ENCODE results near the gene ENOX1. TPM values are rescaled to one million over a fixed set of nuclear protein-coding genes. Genes with fewer than 3 reads are reported as not detected.

The ENOX1 gene
- total RNA-seq, 1 donor from 2014 or later = 2.0 TPM

DNA sequence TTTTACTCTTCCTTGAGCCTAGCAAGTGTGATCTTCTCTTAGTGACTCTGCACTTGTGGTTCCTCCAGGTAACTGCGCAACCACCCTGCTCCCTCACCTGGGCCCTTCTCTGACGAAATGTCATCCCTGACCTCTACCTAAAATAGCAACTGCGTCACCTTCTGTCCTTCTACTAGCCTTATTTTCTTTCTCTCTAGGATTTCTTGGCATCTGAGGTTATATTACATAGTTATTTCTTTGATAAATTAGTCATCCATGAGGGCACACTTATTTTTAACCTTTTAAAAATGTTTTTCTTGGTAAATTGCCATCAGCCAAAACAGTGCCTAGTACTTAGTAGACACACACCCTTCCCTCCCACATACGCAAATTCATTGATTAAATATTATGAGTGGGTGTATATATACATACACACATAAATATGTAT is 355.5 kb downstream of the ENOX1 start:
- DNase-seq (ENCODE audit: low spot score) = no peak
- H3K9me3 Mint-ChIP-seq (ENCODE audit: low read depth) = no peaks in the 10 kb centered on the region
- peak overlapping the region; percentile 8 for H3K27ac Mint-ChIP-seq (ENCODE audit: unreplicated experiment)
- TF ChIP-seq, protein P1, sequence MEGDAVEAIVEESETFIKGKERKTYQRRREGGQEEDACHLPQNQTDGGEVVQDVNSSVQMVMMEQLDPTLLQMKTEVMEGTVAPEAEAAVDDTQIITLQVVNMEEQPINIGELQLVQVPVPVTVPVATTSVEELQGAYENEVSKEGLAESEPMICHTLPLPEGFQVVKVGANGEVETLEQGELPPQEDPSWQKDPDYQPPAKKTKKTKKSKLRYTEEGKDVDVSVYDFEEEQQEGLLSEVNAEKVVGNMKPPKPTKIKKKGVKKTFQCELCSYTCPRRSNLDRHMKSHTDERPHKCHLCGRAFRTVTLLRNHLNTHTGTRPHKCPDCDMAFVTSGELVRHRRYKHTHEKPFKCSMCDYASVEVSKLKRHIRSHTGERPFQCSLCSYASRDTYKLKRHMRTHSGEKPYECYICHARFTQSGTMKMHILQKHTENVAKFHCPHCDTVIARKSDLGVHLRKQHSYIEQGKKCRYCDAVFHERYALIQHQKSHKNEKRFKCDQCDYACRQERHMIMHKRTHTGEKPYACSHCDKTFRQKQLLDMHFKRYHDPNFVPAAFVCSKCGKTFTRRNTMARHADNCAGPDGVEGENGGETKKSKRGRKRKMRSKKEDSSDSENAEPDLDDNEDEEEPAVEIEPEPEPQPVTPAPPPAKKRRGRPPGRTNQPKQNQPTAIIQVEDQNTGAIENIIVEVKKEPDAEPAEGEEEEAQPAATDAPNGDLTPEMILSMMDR (IDR thresholded peaks at IDR 0.05) = no peak
- no peaks in the 10 kb centered on the region for H3K36me3 Mint-ChIP-seq (ENCODE audit: low read depth)
- H3K27me3 Mint-ChIP-seq (ENCODE audit: low read depth) = no peaks in the 10 kb centered on the region
- H3K4me1 Mint-ChIP-seq (ENCODE audit: low read depth) = peaks cover 54% of the 10 kb centered on the region
- H3K4me3 Mint-ChIP-seq (ENCODE audit: unreplicated experiment) = no peak overlapping the region

GRCh38 chr13:43428545-43429296 is 358.1 kb downstream of the ENOX1 start:
- Mint-ChIP-seq H3K4me1 (ENCODE audit: low read depth) (peaks cover 40% of the 10 kb centered on the region), H3K36me3 (ENCODE audit: low read depth) (no peaks in the 10 kb centered on the region), H3K27me3 (ENCODE audit: low read depth) (no peaks in the 10 kb centered on the region), H3K27ac (ENCODE audit: unreplicated experiment) (no peak overlapping the region), H3K9me3 (ENCODE audit: low read depth) (no peaks in the 10 kb centered on the region), H3K4me3 (ENCODE audit: unreplicated experiment) (no peak overlapping the region)
- TF ChIP-seq, protein P1 (IDR thresholded peaks at IDR 0.05) = no peak
- DNase-seq (ENCODE audit: low spot score) = no peak

- no peak overlapping the region for H3K27ac Mint-ChIP-seq (ENCODE audit: unreplicated experiment)
- no peaks in the 10 kb centered on the region for H3K36me3 Mint-ChIP-seq (ENCODE audit: low read depth)
- TF ChIP-seq, protein P1 (IDR thresholded peaks at IDR 0.05) = no peak
- H3K27me3 Mint-ChIP-seq (ENCODE audit: low read depth) = no peaks in the 10 kb centered on the region
- H3K9me3 Mint-ChIP-seq (ENCODE audit: low read depth) = no peaks in the 10 kb centered on the region
- no peak for DNase-seq (ENCODE audit: low spot score)
- H3K4me1 Mint-ChIP-seq (ENCODE audit: low read depth) = peaks cover 22% of the 10 kb centered on the region
- H3K4me3 Mint-ChIP-seq (ENCODE audit: unreplicated experiment) = no peak overlapping the region
Observed at GRCh38 chr13:43426355-43426754, 360.4 kb downstream of the ENOX1 start.

DNA sequence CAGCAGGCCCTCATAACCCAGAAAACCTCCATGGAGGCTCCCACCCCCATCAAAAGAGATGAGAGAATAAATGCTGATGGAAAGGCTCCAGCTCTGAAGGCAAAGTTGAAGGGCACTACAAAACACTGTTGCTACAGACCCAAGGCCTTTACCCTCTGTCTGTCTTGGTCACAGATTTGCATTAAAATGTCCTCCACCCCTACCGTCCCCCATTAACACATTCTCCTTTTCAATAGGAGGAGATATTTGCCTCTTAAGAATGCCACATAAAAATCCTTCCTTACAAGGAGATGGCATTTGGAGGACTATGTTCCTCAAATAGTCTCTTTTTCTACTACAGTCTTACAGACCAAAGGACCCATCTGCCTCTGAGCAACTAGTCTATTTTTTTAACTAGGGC is 361.5 kb downstream of the ENOX1 start:
- H3K27me3 Mint-ChIP-seq (ENCODE audit: low read depth) = peaks cover 2% of the 10 kb centered on the region
- peaks cover 17% of the 10 kb centered on the region for H3K4me1 Mint-ChIP-seq (ENCODE audit: low read depth)
- H3K4me3 Mint-ChIP-seq (ENCODE audit: unreplicated experiment) = no peak overlapping the region
- no peak for DNase-seq (ENCODE audit: low spot score)
- no peak overlapping the region for H3K27ac Mint-ChIP-seq (ENCODE audit: unreplicated experiment)
- peaks cover 3% of the 10 kb centered on the region for H3K9me3 Mint-ChIP-seq (ENCODE audit: low read depth)
- peaks cover 2% of the 10 kb centered on the region for H3K36me3 Mint-ChIP-seq (ENCODE audit: low read depth)
- TF ChIP-seq, protein P1 (IDR thresholded peaks at IDR 0.05) = no peak

GRCh38 chr13:43424412-43424811 is 362.4 kb downstream of the ENOX1 start:
- TF ChIP-seq, protein P1 (IDR thresholded peaks at IDR 0.05) = no peak
- peaks cover 6% of the 10 kb centered on the region for H3K36me3 Mint-ChIP-seq (ENCODE audit: low read depth)
- no peak for DNase-seq (ENCODE audit: low spot score)
- peaks cover 6% of the 10 kb centered on the region for H3K9me3 Mint-ChIP-seq (ENCODE audit: low read depth)
- no peak overlapping the region for H3K4me3 Mint-ChIP-seq (ENCODE audit: unreplicated experiment)
- H3K27ac Mint-ChIP-seq (ENCODE audit: unreplicated experiment) = no peak overlapping the region
- H3K4me1 Mint-ChIP-seq (ENCODE audit: low read depth) = peaks cover 17% of the 10 kb centered on the region
- H3K27me3 Mint-ChIP-seq (ENCODE audit: low read depth) = peaks cover 2% of the 10 kb centered on the region
